ENCODE data around the gene CFAP47.

Gene CFAP47

DNA sequence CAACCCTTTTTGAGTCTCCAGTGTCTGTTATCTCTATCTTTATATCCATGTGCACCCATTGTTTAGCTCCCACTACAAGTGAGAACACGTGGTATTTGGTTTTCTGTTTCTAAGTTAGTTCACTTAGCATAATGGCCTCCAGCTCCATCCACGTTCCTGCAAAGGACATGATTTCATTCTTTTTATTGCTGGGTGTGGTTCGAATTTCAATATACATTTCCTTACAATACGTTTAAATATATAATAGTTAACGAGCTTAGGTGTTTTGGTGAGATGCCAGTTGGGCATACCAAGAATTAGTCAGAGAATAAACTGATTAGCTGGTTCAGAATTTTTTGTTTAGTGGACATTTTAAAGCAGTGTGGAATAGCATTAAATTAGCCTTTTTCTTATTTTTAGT is 196.7 kb downstream of the CFAP47 start:
- H3K36me3 ChIP-seq (ENCODE audit: control insufficient read depth, low read length) = no peaks in the 10 kb centered on the region
- H3K4me3 ChIP-seq (ENCODE audit: low read length) = no peak overlapping the region
- H4K20me1 ChIP-seq (ENCODE audit: control insufficient read depth, insufficient read depth, low read depth, low read length) = no peaks in the 10 kb centered on the region
- no peaks in the 10 kb centered on the region for H3K9me3 ChIP-seq (ENCODE audit: control insufficient read depth, insufficient read depth, low read length)
- no peak overlapping the region for H3K27ac ChIP-seq (ENCODE audit: low read depth, low read length)
- no peaks in the 10 kb centered on the region for H3F3A ChIP-seq (ENCODE audit: control insufficient read depth, insufficient read depth)
- no peak overlapping the region for H3K4me2 ChIP-seq (ENCODE audit: low read length)
- H3K9me2 ChIP-seq (replicated peaks; ENCODE audit: control insufficient read depth, low read length) = no peaks in the 10 kb centered on the region
- no peaks in the 10 kb centered on the region for H3K27me3 ChIP-seq (ENCODE audit: control insufficient read depth, low read length)
- no peaks in the 10 kb centered on the region for H3K4me1 ChIP-seq (ENCODE audit: control insufficient read depth, low read length)
- TF ChIP-seq, protein P1, sequence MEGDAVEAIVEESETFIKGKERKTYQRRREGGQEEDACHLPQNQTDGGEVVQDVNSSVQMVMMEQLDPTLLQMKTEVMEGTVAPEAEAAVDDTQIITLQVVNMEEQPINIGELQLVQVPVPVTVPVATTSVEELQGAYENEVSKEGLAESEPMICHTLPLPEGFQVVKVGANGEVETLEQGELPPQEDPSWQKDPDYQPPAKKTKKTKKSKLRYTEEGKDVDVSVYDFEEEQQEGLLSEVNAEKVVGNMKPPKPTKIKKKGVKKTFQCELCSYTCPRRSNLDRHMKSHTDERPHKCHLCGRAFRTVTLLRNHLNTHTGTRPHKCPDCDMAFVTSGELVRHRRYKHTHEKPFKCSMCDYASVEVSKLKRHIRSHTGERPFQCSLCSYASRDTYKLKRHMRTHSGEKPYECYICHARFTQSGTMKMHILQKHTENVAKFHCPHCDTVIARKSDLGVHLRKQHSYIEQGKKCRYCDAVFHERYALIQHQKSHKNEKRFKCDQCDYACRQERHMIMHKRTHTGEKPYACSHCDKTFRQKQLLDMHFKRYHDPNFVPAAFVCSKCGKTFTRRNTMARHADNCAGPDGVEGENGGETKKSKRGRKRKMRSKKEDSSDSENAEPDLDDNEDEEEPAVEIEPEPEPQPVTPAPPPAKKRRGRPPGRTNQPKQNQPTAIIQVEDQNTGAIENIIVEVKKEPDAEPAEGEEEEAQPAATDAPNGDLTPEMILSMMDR (IDR thresholded peaks at IDR 0.05; ENCODE audit: low read depth, low read length, poor library complexity, severe bottlenecking) = no peak
- no peak for TF ChIP-seq EZH2phosphoT487 (IDR thresholded peaks at IDR 0.05; ENCODE audit: borderline replicate concordance, low read length)
- no peaks in the 10 kb centered on the region for H3K79me2 ChIP-seq (ENCODE audit: control insufficient read depth, low read length)

DNA sequence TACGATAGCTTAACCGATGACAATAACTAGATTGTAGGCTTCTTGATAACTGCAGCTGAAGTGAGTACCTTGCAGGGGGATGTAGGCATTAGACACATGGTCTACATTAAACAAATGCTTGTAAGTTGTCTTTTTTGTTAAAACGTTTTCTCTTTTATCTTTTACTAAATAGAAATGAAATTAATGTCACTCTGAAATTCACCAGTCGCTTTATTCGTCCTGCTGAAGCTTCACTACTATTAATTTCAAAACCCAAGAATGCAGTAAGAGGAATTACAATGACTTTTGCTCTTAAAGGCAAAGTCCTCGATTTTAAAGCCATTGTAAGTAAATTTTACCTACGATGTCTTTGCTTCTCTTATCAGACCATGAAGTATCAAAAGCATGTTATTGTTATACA is 239.7 kb downstream of the CFAP47 start:
- no peaks in the 10 kb centered on the region for H3K27me3 ChIP-seq (ENCODE audit: control insufficient read depth, low read length)
- H4K20me1 ChIP-seq (ENCODE audit: control insufficient read depth, insufficient read depth, low read depth, low read length) = no peaks in the 10 kb centered on the region
- no peaks in the 10 kb centered on the region for H3F3A ChIP-seq (ENCODE audit: control insufficient read depth, insufficient read depth)
- no peaks in the 10 kb centered on the region for H3K79me2 ChIP-seq (ENCODE audit: control insufficient read depth, low read length)
- no peaks in the 10 kb centered on the region for H3K4me1 ChIP-seq (ENCODE audit: control insufficient read depth, low read length)
- H3K9me3 ChIP-seq (ENCODE audit: control insufficient read depth, insufficient read depth, low read length) = no peaks in the 10 kb centered on the region
- no peak overlapping the region for H3K4me2 ChIP-seq (ENCODE audit: low read length)
- H3K27ac ChIP-seq (ENCODE audit: low read depth, low read length) = no peak overlapping the region
- no peak overlapping the region for H3K4me3 ChIP-seq (ENCODE audit: low read length)
- TF ChIP-seq EZH2phosphoT487 (IDR thresholded peaks at IDR 0.05; ENCODE audit: borderline replicate concordance, low read length) = no peak
- TF ChIP-seq, protein P1 (IDR thresholded peaks at IDR 0.05; ENCODE audit: low read depth, low read length, poor library complexity, severe bottlenecking) = no peak
- no peaks in the 10 kb centered on the region for H3K36me3 ChIP-seq (ENCODE audit: control insufficient read depth, low read length)
- H3K9me2 ChIP-seq (replicated peaks; ENCODE audit: control insufficient read depth, low read length) = no peaks in the 10 kb centered on the region

DNA sequence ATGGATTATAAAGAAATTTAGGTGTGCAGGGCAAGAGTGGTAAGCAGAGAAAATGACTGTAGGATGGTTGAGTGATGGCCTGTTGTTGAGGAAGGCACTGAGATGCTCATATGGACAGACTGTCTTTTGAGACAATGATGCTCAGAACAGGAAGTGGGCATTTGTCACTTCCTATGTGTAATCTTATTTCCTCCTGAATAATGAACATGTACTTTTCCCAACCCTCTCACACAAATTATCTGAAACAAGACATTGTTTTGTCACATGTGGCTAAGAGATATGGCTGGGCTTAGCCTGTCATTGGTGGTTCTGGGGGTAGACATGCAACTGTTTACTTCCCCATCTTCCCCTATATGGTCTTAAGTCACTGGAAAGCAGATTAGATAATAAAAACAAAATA is 240.5 kb downstream of the CFAP47 start:
- Histone ChIP-seq H3K4me2 (ENCODE audit: low read length) (no peak overlapping the region), H3K27me3 (ENCODE audit: control insufficient read depth, low read length) (no peaks in the 10 kb centered on the region), H3K9me3 (ENCODE audit: control insufficient read depth, insufficient read depth, low read length) (no peaks in the 10 kb centered on the region), H4K20me1 (ENCODE audit: control insufficient read depth, insufficient read depth, low read depth, low read length) (no peaks in the 10 kb centered on the region), H3K9me2 (replicated peaks; ENCODE audit: control insufficient read depth, low read length) (no peaks in the 10 kb centered on the region), H3F3A (ENCODE audit: control insufficient read depth, insufficient read depth) (no peaks in the 10 kb centered on the region), H3K79me2 (ENCODE audit: control insufficient read depth, low read length) (no peaks in the 10 kb centered on the region), H3K36me3 (ENCODE audit: control insufficient read depth, low read length) (no peaks in the 10 kb centered on the region), H3K27ac (ENCODE audit: low read depth, low read length) (no peak overlapping the region), H3K4me1 (ENCODE audit: control insufficient read depth, low read length) (no peaks in the 10 kb centered on the region), H3K4me3 (ENCODE audit: low read length) (no peak overlapping the region)
- no peak for TF ChIP-seq EZH2phosphoT487 (IDR thresholded peaks at IDR 0.05; ENCODE audit: borderline replicate concordance, low read length)
- TF ChIP-seq, protein P1 (IDR thresholded peaks at IDR 0.05; ENCODE audit: low read depth, low read length, poor library complexity, severe bottlenecking) = no peak

DNA sequence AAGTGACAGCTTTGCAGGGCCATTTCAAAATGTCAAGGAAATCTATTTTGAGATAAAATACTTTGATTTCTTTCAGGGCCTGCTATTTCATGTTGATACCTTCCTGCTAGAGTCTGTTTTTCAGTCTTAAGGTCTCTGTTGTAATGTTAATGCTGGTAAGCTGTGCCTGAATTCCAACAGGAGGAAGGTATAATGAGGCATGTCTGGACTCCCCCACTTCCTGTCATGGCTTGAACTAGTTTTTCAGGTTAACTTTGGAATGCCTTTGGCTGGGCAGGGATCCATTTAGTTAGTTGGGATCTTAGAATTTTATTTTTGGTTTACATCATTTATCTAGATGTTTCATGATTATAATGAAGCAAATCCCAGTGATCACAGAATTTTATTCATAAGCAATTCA is 279.0 kb downstream of the CFAP47 start:
- H3F3A ChIP-seq (ENCODE audit: control insufficient read depth, insufficient read depth) = no peaks in the 10 kb centered on the region
- H3K9me2 ChIP-seq (replicated peaks; ENCODE audit: control insufficient read depth, low read length) = no peaks in the 10 kb centered on the region

More for the DNA sequence above, 279.0 kb downstream of the CFAP47 start:
- Histone ChIP-seq H3K4me3 (ENCODE audit: low read length) (no peak overlapping the region), H3K27me3 (ENCODE audit: control insufficient read depth, low read length) (no peaks in the 10 kb centered on the region), H3K79me2 (ENCODE audit: control insufficient read depth, low read length) (no peaks in the 10 kb centered on the region), H4K20me1 (ENCODE audit: control insufficient read depth, insufficient read depth, low read depth, low read length) (no peaks in the 10 kb centered on the region), H3K27ac (ENCODE audit: low read depth, low read length) (no peak overlapping the region), H3K9me3 (ENCODE audit: control insufficient read depth, insufficient read depth, low read length) (no peaks in the 10 kb centered on the region), H3K36me3 (ENCODE audit: control insufficient read depth, low read length) (no peaks in the 10 kb centered on the region), H3K4me1 (ENCODE audit: control insufficient read depth, low read length) (no peaks in the 10 kb centered on the region), H3K4me2 (ENCODE audit: low read length) (no peak overlapping the region)
- TF ChIP-seq EZH2phosphoT487 (IDR thresholded peaks at IDR 0.05; ENCODE audit: borderline replicate concordance, low read length) = no peak
- TF ChIP-seq, protein P1 (IDR thresholded peaks at IDR 0.05; ENCODE audit: low read depth, low read length, poor library complexity, severe bottlenecking) = no peak
